ENCODE data around the gene SLIT1. TPM values are rescaled to one million over a fixed set of nuclear protein-coding genes. Genes with fewer than 3 reads are reported as not detected.

The SLIT1 gene
- total RNA-seq, 4 donors from 2014 or later: 0.35 to 0.49 TPM; not detected in 2

DNA sequence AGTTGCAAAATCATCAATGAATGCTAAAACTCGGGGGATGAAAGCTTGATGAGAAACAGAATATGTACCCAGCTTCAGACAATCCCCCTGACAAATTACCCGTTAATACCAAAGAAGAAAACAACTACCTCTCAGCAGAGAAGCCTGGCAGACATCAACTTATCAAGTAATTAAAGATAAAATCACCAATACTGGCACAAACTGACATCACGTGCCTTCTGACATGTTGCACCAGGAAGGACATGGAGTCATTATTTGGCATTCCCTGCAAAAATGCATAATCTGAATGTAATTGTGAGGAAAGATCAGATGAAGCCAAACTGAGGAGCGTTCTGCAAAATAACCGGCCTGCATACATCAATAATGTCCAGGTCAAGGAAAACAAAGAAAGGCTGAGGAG is 7.7 kb downstream of the SLIT1 start:
- H3K9me3 ChIP-seq: no peaks in the 10 kb centered on the region
- no peak for DNase-seq
- no peak for TF ChIP-seq POLR2A (IDR thresholded peaks at IDR 0.05)
- TF ChIP-seq, protein P1, sequence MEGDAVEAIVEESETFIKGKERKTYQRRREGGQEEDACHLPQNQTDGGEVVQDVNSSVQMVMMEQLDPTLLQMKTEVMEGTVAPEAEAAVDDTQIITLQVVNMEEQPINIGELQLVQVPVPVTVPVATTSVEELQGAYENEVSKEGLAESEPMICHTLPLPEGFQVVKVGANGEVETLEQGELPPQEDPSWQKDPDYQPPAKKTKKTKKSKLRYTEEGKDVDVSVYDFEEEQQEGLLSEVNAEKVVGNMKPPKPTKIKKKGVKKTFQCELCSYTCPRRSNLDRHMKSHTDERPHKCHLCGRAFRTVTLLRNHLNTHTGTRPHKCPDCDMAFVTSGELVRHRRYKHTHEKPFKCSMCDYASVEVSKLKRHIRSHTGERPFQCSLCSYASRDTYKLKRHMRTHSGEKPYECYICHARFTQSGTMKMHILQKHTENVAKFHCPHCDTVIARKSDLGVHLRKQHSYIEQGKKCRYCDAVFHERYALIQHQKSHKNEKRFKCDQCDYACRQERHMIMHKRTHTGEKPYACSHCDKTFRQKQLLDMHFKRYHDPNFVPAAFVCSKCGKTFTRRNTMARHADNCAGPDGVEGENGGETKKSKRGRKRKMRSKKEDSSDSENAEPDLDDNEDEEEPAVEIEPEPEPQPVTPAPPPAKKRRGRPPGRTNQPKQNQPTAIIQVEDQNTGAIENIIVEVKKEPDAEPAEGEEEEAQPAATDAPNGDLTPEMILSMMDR (IDR thresholded peaks at IDR 0.05): no peak
- intact Hi-C loops (cut with DNase I; ENCODE audit: low total_unique reads): no loop called here
- no peak overlapping the region for H3K27ac ChIP-seq
- no peaks in the 10 kb centered on the region for H3K4me1 ChIP-seq
- H3K27me3 ChIP-seq: no peaks in the 10 kb centered on the region
- H3K4me3 ChIP-seq: no peak overlapping the region
- no peaks in the 10 kb centered on the region for H3K36me3 ChIP-seq

DNA sequence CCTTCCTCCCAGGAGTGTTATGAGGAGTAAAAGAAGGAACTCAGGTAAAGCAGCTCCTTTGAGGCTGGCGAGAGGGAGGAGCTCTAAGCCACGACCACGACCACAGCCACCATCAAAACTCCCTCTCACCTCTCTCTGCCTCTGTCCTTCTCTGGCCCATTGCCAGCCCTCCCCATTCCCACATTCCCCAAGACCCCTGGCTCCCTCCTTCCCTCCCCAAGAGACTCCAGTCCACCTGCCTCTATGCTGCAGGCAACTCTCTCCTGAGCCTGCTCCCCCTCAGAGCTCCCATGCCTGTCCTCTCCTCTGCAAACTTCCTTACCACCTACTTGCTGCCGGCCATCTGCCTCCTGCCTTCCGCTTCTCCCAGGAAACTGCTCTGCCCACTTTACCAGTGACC is 9.5 kb downstream of the SLIT1 start:
- Histone ChIP-seq H3K9me3 (no peaks in the 10 kb centered on the region), H3K27ac (no peak overlapping the region), H3K4me1 (no peaks in the 10 kb centered on the region), H3K4me3 (no peak overlapping the region), H3K27me3 (no peaks in the 10 kb centered on the region), H3K36me3 (no peaks in the 10 kb centered on the region)
- no peak for DNase-seq
- TF ChIP-seq POLR2A (IDR thresholded peaks at IDR 0.05): no peak
- TF ChIP-seq, protein P1 (IDR thresholded peaks at IDR 0.05): no peak
- intact Hi-C loops (cut with DNase I; ENCODE audit: low total_unique reads): no loop called here

DNA sequence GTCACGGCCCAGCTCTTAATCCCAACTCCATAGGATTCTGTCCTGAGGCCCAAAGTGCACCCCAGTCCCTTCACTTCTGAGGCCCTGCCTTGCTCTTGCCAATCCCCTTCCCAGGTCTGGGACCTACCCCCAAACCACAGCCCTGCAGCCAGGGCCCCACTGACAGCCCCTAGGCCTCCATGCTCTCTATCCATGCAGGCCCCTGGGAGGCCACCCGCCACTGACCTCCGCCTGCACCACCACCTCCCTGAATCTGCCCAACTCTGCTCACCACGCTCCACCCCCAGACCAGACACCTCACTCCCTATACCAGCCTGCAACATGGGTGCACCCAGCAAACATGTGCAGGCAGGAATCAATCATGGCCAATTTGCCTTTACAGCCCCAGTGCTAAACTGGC is 10.2 kb downstream of the SLIT1 start:
- Histone ChIP-seq H3K4me3 (no peak overlapping the region), H3K4me1 (no peaks in the 10 kb centered on the region), H3K27ac (no peak overlapping the region), H3K27me3 (no peaks in the 10 kb centered on the region), H3K36me3 (no peaks in the 10 kb centered on the region), H3K9me3 (no peaks in the 10 kb centered on the region)
- no peak for TF ChIP-seq POLR2A (IDR thresholded peaks at IDR 0.05)
- TF ChIP-seq, protein P1 (IDR thresholded peaks at IDR 0.05): no peak
- intact Hi-C loops (cut with DNase I; ENCODE audit: low total_unique reads): no loop called here
- no peak for DNase-seq

DNA sequence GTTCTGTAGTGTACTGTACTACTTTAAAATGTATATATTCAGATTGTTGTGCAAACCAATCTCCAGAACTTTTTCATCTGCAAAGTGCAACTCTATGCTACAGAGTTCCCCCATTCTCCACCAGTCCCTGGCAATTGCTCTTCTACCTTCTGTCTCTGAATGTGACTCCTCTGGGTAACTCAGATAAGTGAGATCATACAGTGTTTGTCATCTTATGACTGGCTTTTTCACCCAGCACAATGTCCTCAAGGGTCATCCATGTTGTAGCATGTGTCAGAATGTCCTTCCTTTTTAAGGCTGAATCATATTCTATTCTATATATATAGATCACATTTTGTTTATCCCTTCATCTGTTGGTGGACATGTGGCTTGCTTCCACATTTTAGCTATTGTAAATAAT is 10.8 kb downstream of the SLIT1 start:
- no peak overlapping the region for H3K27ac ChIP-seq
- no peak for DNase-seq
- H3K36me3 ChIP-seq: no peaks in the 10 kb centered on the region
- intact Hi-C loops (cut with DNase I; ENCODE audit: low total_unique reads): no loop called here
- H3K4me1 ChIP-seq: no peaks in the 10 kb centered on the region
- TF ChIP-seq POLR2A (IDR thresholded peaks at IDR 0.05): no peak
- TF ChIP-seq, protein P1 (IDR thresholded peaks at IDR 0.05): no peak
- H3K9me3 ChIP-seq: no peaks in the 10 kb centered on the region
- no peak overlapping the region for H3K4me3 ChIP-seq
- H3K27me3 ChIP-seq: no peaks in the 10 kb centered on the region

DNA sequence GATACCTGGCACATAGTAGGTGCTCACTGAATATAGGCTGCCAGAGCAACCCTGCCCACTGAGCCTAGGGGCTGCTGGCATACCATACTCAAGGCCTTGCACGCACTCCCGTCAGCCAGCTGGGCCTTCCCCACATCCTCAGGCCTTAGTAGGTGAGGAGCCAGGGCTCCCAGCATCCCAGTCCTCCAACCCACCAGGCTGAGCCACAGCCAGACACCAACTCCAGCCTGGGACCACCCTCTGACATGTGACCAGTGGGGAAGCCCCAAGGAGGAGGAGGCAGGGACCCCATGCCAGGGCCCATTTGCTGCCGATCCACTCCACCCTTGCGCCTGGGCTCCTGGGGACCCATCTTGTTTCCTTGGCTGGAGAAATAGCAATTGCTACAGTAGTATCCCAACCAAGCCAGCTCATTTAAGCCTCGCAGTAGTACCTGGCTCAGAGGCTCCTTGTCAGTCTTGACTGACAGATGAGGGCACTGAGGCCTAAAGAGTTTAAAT is 11.4 kb downstream of the SLIT1 start:
- H3K9me3 ChIP-seq: no peaks in the 10 kb centered on the region
- no peaks in the 10 kb centered on the region for H3K27me3 ChIP-seq
- H3K4me1 ChIP-seq: no peaks in the 10 kb centered on the region
- H3K4me3 ChIP-seq: no peak overlapping the region
- no peak for DNase-seq
- no peaks in the 10 kb centered on the region for H3K36me3 ChIP-seq
- no peak overlapping the region for H3K27ac ChIP-seq
- TF ChIP-seq POLR2A (IDR thresholded peaks at IDR 0.05): no peak
- TF ChIP-seq, protein P1 (IDR thresholded peaks at IDR 0.05): no peak
- intact Hi-C loops (cut with DNase I; ENCODE audit: low total_unique reads): no loop called here

Data from uterus (tissue), 4 donors.